Left kidney (tissue), 8 donors: Measurements from ENCODE around the gene SLC37A1. TPM values are rescaled to one million over a fixed set of nuclear protein-coding genes. Genes with fewer than 3 reads are reported as not detected.
A peak's percentile ranks its signal among the peaks of the same experiment; 100 is the strongest.
"Not testable (repeated sequence)": the region's sequence is repeated elsewhere in the genome, so short reads cannot be mapped to it uniquely, and the experiment has no call there.

ENCODE experiments used
- DNase-seq: peaks from one replicate; pipeline ENCODE4 v3.0.0-alpha.2; 2013
- long read RNA-seq, 8 donors: transcript quantifications; one replicate each; lab custom pipeline, GENCODE V29; 2026
- polyA plus RNA-seq: library from polyadenylated mRNA; unstranded; fragments of 120-200 nt; gene quantifications from one replicate; pipeline ENCODE4 v1.2.1, GENCODE V29; 2013; ENCODE audit not compliant: insufficient read length

SLC37A1 gene
- 8.0 TPM for polyA plus RNA-seq
- long read RNA-seq, donor 1 = 0 reads
- long read RNA-seq, donor 2 = 0 reads
- long read RNA-seq, donor 3, partial matches to known transcripts = 0 of 1 reads
- long read RNA-seq, donor 3, other reads (novel, unspliced or antisense) = 0 of 1 reads
- long read RNA-seq, donor 4 = 0 reads
- long read RNA-seq, donor 5, partial matches to known transcripts = 0 of 2 reads
- long read RNA-seq, donor 5, other reads (novel, unspliced or antisense) = 0 of 2 reads
- long read RNA-seq, donor 6 = 0 reads
- long read RNA-seq, donor 7, partial matches to known transcripts = 5 of 14 reads
- long read RNA-seq, donor 7, other reads (novel, unspliced or antisense) = 6 of 14 reads
- long read RNA-seq, donor 8 = 0 reads

- DNase-seq = no peak
These were observed at the start of gene SLC37A1 for GRCh38 chr21:42513151-42513984. Gene SLC37A1, plus strand, starts transcription at chr21:42513852. Its CDS starts 4,603 bp downstream, at chr21:42518455.

- DNase-seq = peak; percentile 55
These were observed 49.7 kb upstream of the SLC37A1 start for GRCh38 chr21:42463861-42464515.

GRCh38 chr21:42465008-42465802 lies 48.4 kb upstream of the SLC37A1 start:
- DNase-seq = no peak

- no peak for DNase-seq
These were observed 47.9 kb upstream of the SLC37A1 start for GRCh38 chr21:42465803-42466127.

- DNase-seq = no peak
These were observed 47.0 kb upstream of the SLC37A1 start for GRCh38 chr21:42466700-42467099.

- no peak for DNase-seq
These were observed 46.3 kb upstream of the SLC37A1 start for GRCh38 chr21:42467140-42467983.

GRCh38 chr21:42468491-42469131 lies 45.0 kb upstream of the SLC37A1 start:
- no peak for DNase-seq

- DNase-seq = no peak
These were observed 44.4 kb upstream of the SLC37A1 start for GRCh38 chr21:42469272-42469671.

GRCh38 chr21:42469726-42470125 lies 43.9 kb upstream of the SLC37A1 start:
- not testable (repeated sequence) for DNase-seq

GRCh38 chr21:42471206-42471605 lies 42.4 kb upstream of the SLC37A1 start:
- no peak for DNase-seq

- no peak for DNase-seq
These were observed 41.8 kb upstream of the SLC37A1 start for GRCh38 chr21:42471716-42472330.

- no peak for DNase-seq
These were observed 41.1 kb upstream of the SLC37A1 start for GRCh38 chr21:42472521-42472920.

GRCh38 chr21:42473498-42474042 lies 40.1 kb upstream of the SLC37A1 start:
- DNase-seq = no peak

- DNase-seq = no peak
These were observed 39.4 kb upstream of the SLC37A1 start for GRCh38 chr21:42474043-42474831.

- DNase-seq = no peak
These were observed 38.6 kb upstream of the SLC37A1 start for GRCh38 chr21:42475036-42475435.

- no peak for DNase-seq
These were observed 37.9 kb upstream of the SLC37A1 start for GRCh38 chr21:42475526-42476387.

GRCh38 chr21:42476388-42477331 lies 37.0 kb upstream of the SLC37A1 start:
- no peak for DNase-seq
